ENCODE results near the gene TEDDM1.

TEDDM1 gene

GRCh38 chr1:182408435-182409075 lies 8.1 kb upstream of the TEDDM1 start:
- in situ Hi-C loops (cut with MboI; ENCODE audit: low sequenced_read_pairs): no loop called here

GRCh38 chr1:182407724-182408123 lies 7.3 kb upstream of the TEDDM1 start:
- in situ Hi-C loops (cut with MboI; ENCODE audit: low sequenced_read_pairs): no loop called here

- in situ Hi-C loops (cut with MboI; ENCODE audit: low sequenced_read_pairs): no loop called here
Measured at GRCh38 chr1:182406012-182406411, 5.5 kb upstream of the TEDDM1 start.

- in situ Hi-C loops (cut with MboI; ENCODE audit: low sequenced_read_pairs): no loop called here
Measured at GRCh38 chr1:182405578-182405977, 5.1 kb upstream of the TEDDM1 start.

GRCh38 chr1:182404781-182405180 lies 4.3 kb upstream of the TEDDM1 start:
- in situ Hi-C loops (cut with MboI; ENCODE audit: low sequenced_read_pairs): no loop called here

- in situ Hi-C loops (cut with MboI; ENCODE audit: low sequenced_read_pairs): loop anchor here (5.0 to 10.0 kb wide), 2 partner anchors 251 to 313 kb away; no protein-coding TSS in a partner anchor
Measured at GRCh38 chr1:182397653-182398393, 2.6 kb downstream of the TEDDM1 start.

- in situ Hi-C loops (cut with MboI; ENCODE audit: low sequenced_read_pairs): loop anchor here (5.0 to 10.0 kb wide), 2 partner anchors 249 to 311 kb away; no protein-coding TSS in a partner anchor
Measured at GRCh38 chr1:182395906-182396305, 4.6 kb downstream of the TEDDM1 start.

- in situ Hi-C loops (cut with MboI; ENCODE audit: low sequenced_read_pairs): loop anchor here (10.0 kb wide), 1 partner anchor 309 kb away; no protein-coding TSS in a partner anchor
Measured at GRCh38 chr1:182394055-182394775, 6.3 kb downstream of the TEDDM1 start.

GRCh38 chr1:182392050-182393028 lies 8.1 kb downstream of the TEDDM1 start:
- in situ Hi-C loops (cut with MboI; ENCODE audit: low sequenced_read_pairs): loop anchor here (10.0 kb wide), 1 partner anchor 308 kb away; no protein-coding TSS in a partner anchor

GRCh38 chr1:182391362-182392049 lies 9.0 kb downstream of the TEDDM1 start, which contains the start of gene GLUL:
Gene GLUL, minus strand, starts transcription at chr1:182391790. Its CDS starts 3,053 bp downstream, at chr1:182388737.
- in situ Hi-C loops (cut with MboI; ENCODE audit: low sequenced_read_pairs): loop anchor here (10.0 kb wide), 1 partner anchor 307 kb away; no protein-coding TSS in a partner anchor

- in situ Hi-C loops (cut with MboI; ENCODE audit: low sequenced_read_pairs): loop anchor here (10.0 kb wide), 1 partner anchor 306 kb away; no protein-coding TSS in a partner anchor
Measured at GRCh38 chr1:182391028-182391361, 9.5 kb downstream of the TEDDM1 start.

GRCh38 chr1:182389619-182390047 lies 10.8 kb downstream of the TEDDM1 start:
- in situ Hi-C loops (cut with MboI; ENCODE audit: low sequenced_read_pairs): loop anchor here (10.0 kb wide), 1 partner anchor 305 kb away; no protein-coding TSS in a partner anchor

- in situ Hi-C loops (cut with MboI; ENCODE audit: low sequenced_read_pairs): no loop called here
Measured at GRCh38 chr1:182388392-182389134, 11.9 kb downstream of the TEDDM1 start.

- in situ Hi-C loops (cut with MboI; ENCODE audit: low sequenced_read_pairs): no loop called here
Measured at GRCh38 chr1:182387566-182387965, 12.9 kb downstream of the TEDDM1 start.

- in situ Hi-C loops (cut with MboI; ENCODE audit: low sequenced_read_pairs): no loop called here
Measured at GRCh38 chr1:182386980-182387379, 13.5 kb downstream of the TEDDM1 start.

GRCh38 chr1:182385885-182386853 lies 14.3 kb downstream of the TEDDM1 start:
- in situ Hi-C loops (cut with MboI; ENCODE audit: low sequenced_read_pairs): no loop called here

- in situ Hi-C loops (cut with MboI; ENCODE audit: low sequenced_read_pairs): no loop called here
Measured at GRCh38 chr1:182384387-182384960, 16.0 kb downstream of the TEDDM1 start.
